ENCODE data around the gene SEPHS1. TPM values are rescaled to one million over a fixed set of nuclear protein-coding genes. Genes with fewer than 3 reads are reported as not detected.
"Not testable (repeated sequence)": the region's sequence is repeated elsewhere in the genome, so short reads cannot be mapped to it uniquely, and the experiment has no call there.

The SEPHS1 gene
- polyA plus RNA-seq (ENCODE audit: insufficient read length in 4 of 4): 100 to 1,000 TPM; 116 to 142 (median 134) TPM

DNA sequence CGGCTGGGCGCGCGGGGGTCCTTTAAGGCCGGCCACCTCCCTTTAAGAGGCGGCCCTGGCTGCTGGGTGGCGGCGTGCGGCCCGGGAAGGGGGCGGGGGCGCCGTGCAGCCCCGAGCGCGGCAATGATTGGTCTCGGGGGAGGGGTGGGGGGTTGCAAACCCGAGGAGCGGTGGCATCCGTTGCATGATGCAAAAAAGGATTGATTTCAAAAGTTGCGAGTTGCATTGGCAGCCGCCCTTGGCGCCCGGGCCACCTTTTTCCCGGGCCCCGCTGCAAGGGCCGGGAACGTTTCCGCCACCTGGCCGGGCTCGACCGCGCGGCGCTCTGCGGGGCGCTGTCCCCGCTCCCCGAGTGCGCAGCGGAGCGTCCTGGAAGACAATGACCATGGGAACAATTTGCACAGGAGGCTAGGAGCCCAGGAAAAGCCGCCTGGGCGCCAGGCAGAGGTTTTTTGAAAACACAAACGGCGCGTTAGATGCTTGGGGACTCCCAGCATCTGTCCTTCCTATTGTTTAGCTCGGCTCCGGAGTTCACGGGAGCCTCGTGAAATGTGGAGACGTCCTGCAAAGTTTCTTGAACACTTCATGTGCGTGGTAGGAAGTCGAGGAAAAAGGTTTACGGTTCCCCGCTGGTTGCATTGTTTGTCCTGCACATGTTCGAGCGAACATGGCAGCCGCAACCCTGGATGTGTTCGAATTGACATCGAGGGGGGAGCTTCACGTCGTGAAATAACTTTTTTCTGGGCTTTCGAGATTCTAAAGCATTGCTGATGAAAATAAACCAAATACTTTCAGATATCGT lies at the start of gene SEPHS1:
Gene SEPHS1 (minus strand): TSS at position 78 of the 802 bp plus-strand sequence. CDS start 3,343 bp downstream, outside the sequence.
- DNase-seq (ENCODE audit: low read depth in 4 of 4, low spot score in 3 of 4): peak; percentile 51 to 69 (median 60)

- DNase-seq (ENCODE audit: low read depth in 4 of 4, low spot score in 3 of 4): no peak
Measured at GRCh38 chr10:13397052-13397451, 49.0 kb upstream of the SEPHS1 start.

- DNase-seq (ENCODE audit: low read depth in 4 of 4, low spot score in 3 of 4): no peak
Measured at GRCh38 chr10:13396369-13396768, 48.3 kb upstream of the SEPHS1 start.

- DNase-seq (ENCODE audit: low read depth in 4 of 4, low spot score in 3 of 4): no peak
Measured at GRCh38 chr10:13395540-13395939, 47.4 kb upstream of the SEPHS1 start.

DNA sequence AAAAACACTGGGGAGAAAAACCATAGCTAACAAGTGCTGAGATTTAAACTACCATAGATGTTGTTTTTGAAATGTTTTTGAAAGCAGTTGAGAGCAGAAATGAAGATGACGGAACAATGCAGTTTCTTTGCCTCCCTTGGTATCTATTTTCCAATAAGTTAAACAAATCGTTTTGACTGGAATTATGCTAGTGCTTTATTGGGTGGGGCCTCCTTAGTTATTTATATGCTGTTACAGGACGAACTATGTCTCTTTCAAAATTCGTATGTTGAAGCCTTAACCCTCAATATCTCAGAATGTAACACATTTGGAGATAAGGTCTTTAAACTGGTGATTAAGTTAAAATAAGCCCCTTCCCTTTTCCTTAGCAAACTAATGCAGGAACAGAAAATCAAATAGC lies 45.5 kb upstream of the SEPHS1 start:
- no peak for DNase-seq (ENCODE audit: low read depth in 4 of 4, low spot score in 3 of 4)

DNA sequence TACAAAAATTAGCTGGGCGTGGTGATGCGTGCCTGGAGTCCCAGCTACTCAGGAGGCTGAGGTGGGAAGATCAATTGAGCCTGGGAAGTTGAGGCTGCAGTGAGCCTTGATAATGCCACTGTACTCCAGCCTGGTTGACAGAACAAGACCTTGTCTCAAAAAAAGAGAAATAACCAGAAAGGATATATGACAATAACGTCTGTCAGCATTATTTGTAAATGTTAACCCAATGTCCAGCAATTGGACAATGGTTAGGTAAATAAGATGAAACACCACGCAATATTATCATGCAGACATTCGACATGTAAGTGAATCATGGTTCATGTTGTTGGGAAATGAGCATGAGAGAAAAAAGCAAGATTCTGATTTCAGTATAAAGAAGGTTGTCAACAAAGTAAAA lies 44.6 kb upstream of the SEPHS1 start:
- DNase-seq (ENCODE audit: low read depth in 4 of 4, low spot score in 3 of 4): no peak

DNA sequence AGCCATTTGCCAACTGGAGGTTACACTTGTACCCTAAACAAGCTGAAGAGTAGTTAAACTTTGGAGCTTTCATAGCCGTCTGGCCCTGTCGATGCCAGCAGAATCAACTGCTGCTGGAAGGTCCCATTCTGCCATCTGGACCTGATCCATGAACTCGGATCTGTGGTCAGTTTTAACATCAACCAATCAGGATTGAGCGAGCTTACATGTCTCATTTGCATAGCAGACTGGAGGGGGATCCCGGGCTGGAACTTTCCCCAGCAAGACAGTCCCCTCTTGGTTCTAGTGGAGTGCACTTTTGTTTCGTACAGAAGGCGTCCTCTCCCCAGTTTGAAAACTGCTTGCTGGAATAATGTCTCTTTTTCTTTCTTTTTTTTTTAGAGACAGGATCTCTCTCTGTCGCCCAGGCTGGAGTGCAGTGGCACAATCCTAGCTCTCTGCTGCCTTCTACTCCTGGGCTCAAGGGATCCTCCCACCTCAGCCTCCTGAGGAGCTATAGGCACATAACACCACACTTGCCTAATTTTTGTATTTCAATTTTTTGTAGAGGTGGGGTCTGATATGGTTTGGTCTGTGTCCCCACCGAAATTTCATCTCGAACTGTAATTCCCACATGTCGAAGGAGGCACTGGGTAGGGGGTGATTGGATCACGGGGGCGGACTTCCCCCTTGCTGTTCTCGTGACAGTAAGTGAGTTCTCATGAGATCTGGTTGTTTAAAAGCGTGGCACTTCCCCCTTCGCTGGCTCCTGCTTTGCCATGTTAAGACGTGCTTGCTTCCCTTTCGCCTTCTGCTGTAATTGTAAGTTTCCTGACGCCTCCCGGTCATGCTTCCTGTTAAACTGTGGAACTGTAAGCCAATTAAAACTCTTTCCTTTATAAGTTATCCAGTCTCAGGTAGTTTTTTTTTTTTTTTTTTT lies 42.8 kb upstream of the SEPHS1 start:
- no peak for DNase-seq (ENCODE audit: low read depth in 4 of 4, low spot score in 3 of 4)

DNA sequence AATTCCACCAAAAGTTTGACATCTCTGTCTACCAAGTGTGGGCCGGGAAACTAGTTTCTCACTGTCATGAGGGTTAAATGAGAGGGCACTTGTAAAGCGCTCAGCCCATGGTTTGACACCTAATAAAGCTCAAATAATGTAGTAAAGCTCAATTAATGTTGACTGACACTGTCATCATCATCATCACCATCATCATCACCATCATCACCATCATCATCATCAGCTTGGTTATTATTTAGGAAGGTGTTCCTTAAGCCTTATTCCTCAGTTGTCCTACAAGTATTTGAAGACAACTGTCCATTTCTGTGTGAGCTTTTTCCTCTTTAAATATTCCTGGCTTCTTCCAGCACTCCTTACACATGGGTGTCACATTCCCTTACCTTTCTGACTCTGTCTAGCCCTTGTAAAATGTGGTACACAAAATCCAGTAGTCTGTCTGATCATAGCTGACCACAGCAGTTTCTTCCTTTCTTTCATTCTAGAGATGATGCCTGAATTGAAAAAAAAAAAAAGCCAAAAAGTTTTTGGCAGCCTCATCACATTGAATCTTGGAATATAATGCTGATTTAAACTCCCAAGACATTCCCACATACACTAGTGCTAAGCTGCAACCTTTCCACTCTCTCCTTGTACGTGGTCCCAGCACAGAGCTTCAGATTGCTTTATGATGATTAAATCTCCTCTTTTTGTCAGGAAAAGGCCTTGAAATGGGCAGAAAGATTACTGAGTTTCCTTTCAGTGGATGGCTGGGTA lies 40.6 kb upstream of the SEPHS1 start:
- no peak for DNase-seq (ENCODE audit: low read depth in 4 of 4, low spot score in 3 of 4)

- no peak for DNase-seq (ENCODE audit: low read depth in 4 of 4, low spot score in 3 of 4)
Measured at GRCh38 chr10:13386021-13386420, 37.9 kb upstream of the SEPHS1 start.

GRCh38 chr10:13383399-13383761 lies 35.3 kb upstream of the SEPHS1 start:
- no peak for DNase-seq (ENCODE audit: low read depth in 4 of 4, low spot score in 3 of 4)

- no peak for DNase-seq (ENCODE audit: low read depth in 4 of 4, low spot score in 3 of 4)
Measured at GRCh38 chr10:13382703-13383398, 34.8 kb upstream of the SEPHS1 start.

GRCh38 chr10:13379061-13379460 lies 31.0 kb upstream of the SEPHS1 start:
- DNase-seq (ENCODE audit: low read depth in 4 of 4, low spot score in 3 of 4): not testable (repeated sequence)

DNA sequence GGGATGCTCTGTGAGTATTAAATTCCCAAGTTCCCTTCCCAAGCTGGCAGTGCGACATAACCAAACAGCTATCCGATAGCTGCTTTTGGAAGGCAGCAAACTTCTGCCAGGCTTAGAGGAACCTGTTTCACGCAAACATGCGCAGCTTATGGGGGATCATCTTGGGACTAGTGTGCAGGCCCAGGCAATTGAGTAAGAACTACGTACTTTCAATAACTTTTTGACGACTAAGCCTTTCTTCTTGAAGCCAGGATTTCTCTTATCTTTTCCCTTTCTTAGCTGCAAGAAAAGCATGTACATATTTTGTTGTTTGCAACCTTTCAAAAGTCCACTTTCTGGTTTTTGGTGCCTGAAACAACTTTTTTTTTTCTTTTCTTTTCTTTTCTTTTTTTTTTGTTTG lies 28.7 kb upstream of the SEPHS1 start:
- no peak for DNase-seq (ENCODE audit: low read depth in 4 of 4, low spot score in 3 of 4)

GRCh38 chr10:13376297-13376696 lies 28.2 kb upstream of the SEPHS1 start:
- DNase-seq (ENCODE audit: low read depth in 4 of 4, low spot score in 3 of 4): no peak

GRCh38 chr10:13375791-13376190 lies 27.7 kb upstream of the SEPHS1 start:
- DNase-seq (ENCODE audit: low read depth in 4 of 4, low spot score in 3 of 4): no peak

GRCh38 chr10:13373644-13374043 lies 25.6 kb upstream of the SEPHS1 start:
- DNase-seq (ENCODE audit: low read depth in 4 of 4, low spot score in 3 of 4): no peak

DNA sequence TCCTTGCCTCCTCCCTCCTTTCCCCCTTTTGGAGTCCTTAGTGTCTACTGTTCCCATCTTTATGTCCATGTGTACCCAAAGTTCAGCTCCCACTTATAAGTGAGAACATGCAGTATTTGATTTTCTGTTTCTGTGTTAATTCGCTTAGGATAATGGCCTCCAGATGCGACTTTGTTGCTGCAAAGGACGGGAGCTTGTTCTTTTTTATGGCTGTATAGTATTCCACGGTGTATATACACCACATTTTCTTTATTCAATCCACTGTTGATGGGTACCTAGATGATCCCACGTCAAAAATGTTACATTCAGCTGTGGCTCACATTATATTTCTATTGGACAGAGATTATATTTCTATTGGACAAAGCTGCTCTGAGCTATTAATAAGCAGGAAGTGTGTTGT lies 24.4 kb upstream of the SEPHS1 start:
- no peak for DNase-seq (ENCODE audit: low read depth in 4 of 4, low spot score in 3 of 4)

- DNase-seq (ENCODE audit: low read depth in 4 of 4, low spot score in 3 of 4): peak; percentile 57 to 85 (median 78)
Measured at GRCh38 chr10:13371897-13372470, 23.9 kb upstream of the SEPHS1 start.

- no peak for DNase-seq (ENCODE audit: low read depth in 4 of 4, low spot score in 3 of 4)
Measured at GRCh38 chr10:13366891-13367290, 18.8 kb upstream of the SEPHS1 start.

DNA sequence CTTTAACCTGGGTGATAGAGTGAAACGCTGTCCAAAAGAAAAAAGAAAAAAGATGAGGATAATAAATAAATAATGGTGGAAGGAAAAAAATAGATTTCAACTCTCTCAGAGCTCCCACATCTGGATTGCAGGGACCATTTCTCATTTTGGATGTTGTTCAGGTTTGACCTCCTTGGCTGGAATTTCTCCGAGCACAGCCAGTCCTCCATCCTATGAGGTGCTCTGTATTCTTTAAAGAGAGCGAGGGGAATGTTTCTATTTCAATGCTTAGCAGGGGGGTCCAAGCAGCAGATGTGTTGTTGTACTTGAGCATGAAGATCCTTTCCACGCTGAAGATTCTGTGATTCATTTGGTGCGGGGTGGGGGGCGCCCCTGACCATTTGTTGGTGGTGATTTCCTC lies 17.7 kb upstream of the SEPHS1 start:
- no peak for DNase-seq (ENCODE audit: low read depth in 4 of 4, low spot score in 3 of 4)
